Activated naive CD4-positive, alpha-beta T cell treated with anti-CD3 and anti-CD28 coated beads, Interleukin-2, amount 10 ng/mL, durations not matched to agents 7 days and 5 days (primary cell): ENCODE measurements around the gene NDP.

Experiments
- CTCF ChIA-PET: fragments of 350-600 bp; sonication (Branson Sonifier 250); formaldehyde crosslinking; loops from one replicate; lab custom pipeline; 2021; ENCODE audit warnings: antibody characterized with exemption; lab: Charles Lee
- DNase-seq: peaks from one replicate; pipeline ENCODE4 v3.0.0-alpha.2; 2020
- H3K27ac Mint-ChIP-seq: one replicate; pipeline ENCODE4 v1.8.0; 2021; ENCODE audit warnings: mild to moderate bottlenecking, moderate library complexity, mixed read lengths
- H3K27me3 Mint-ChIP-seq: one replicate; pipeline ENCODE4 v1.8.0; 2021; ENCODE audit warnings: mild to moderate bottlenecking, mixed read lengths
- H3K36me3 Mint-ChIP-seq: one replicate; pipeline ENCODE4 v1.8.0; 2021; ENCODE audit warnings: mixed read lengths
- H3K4me1 Mint-ChIP-seq: one replicate; pipeline ENCODE4 v1.8.0; 2021; ENCODE audit warnings: mixed read lengths
- H3K4me3 Mint-ChIP-seq: one replicate; pipeline ENCODE4 v1.8.0; 2021; ENCODE audit warnings: mild to moderate bottlenecking, moderate library complexity, mixed read lengths
- H3K9me3 Mint-ChIP-seq: one replicate; pipeline ENCODE4 v1.8.0; 2021; ENCODE audit warnings: mixed read lengths

NDP gene, protein sequence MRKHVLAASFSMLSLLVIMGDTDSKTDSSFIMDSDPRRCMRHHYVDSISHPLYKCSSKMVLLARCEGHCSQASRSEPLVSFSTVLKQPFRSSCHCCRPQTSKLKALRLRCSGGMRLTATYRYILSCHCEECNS

DNA sequence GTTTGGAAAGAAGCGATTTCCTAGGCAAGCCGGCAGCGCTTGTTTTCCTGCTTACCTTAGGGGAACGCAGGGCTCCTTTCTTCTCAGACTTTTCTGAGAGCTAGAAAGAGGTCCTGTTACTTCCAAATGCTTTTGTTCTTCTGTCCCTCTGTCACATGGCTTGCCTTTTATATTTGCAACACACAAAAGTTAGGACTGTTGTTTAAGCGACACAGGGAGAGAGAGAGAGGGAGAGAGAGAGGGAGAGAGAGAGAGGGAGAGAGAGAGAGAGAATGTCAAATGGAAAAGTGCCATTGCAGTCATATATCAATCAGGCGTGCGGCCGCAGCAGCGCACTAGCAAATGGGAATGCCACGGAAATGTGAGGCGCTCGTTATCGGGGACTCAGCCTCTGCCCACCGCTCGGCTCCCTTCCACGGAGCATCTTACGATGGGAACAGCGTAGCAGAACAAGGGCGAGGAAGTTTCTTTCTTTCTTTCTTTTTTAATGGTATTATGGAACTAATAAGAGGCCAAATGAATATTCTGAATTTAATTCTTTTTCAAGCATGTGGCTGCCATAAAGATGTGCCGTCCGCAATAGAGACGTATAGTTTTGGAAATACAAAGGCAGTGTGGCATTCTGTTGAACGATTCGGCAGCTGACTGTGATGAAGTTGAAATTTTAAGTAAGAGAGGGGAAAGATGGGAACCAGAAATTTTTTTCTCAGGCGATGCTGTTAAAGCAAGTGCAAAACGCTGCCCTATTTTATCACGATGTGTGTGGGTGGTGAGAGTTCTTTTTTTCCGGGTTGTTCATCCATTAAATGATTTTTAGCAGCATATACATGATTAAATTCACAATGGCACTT, at the start of gene NDP:
Gene NDP (minus strand): TSS at position 142 of the 851 bp plus-strand sequence. CDS start 14,745 bp downstream, outside the sequence.
- no peaks in the 10 kb centered on the region for H3K36me3 Mint-ChIP-seq
- H3K4me1 Mint-ChIP-seq, result peaks cover 9% of the 10 kb centered on the region
- CTCF ChIA-PET, result no interaction called here
- DNase-seq, result no peak
- no peak within 1 kb of the TSS for H3K27ac Mint-ChIP-seq
- H3K9me3 Mint-ChIP-seq, result no peaks in the 10 kb centered on the region
- H3K27me3 Mint-ChIP-seq, result peaks cover 24% of the 10 kb centered on the region
- no peak within 1 kb of the TSS for H3K4me3 Mint-ChIP-seq

DNA sequence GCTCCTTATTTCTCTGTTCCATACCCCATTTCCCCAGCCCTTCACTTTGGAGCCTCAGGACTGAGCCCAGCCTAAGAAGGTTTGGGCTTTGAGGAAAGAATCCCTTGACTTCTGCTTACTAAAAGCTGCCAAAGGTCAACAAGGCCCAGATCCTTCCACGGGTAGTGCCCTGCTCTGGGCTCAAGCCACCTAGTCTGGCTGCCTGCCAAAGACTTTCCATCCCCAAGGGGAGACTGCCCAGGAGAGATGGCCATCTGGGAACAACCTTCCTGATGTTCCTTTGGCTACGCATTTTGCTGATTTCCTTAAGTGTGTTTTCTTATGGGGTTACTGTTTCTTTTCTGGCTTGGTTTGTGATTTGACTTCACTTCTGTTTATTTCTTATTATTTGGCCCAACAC, 49.8 kb upstream of the NDP start:
- DNase-seq, result no peak
- CTCF ChIA-PET, result no interaction called here

DNA sequence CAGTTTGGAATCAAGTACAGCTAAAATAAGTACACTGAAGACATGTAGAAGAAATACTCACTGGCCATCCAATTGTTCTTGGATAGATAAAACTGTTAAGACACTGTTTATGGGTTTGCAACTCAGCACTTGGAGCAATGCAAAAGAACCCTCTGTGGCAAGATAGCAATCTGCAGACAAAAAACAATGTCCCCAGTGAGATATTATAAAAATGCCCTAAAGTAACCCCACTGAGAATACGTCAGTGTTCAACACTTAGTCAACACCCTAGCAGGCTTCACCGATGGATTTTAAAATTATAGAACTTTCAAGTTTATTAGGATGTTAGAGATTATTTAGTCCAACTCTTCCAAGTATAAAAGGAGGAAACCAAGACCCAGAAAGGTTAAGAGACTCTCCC, 47.5 kb upstream of the NDP start:
- H3K27me3 Mint-ChIP-seq, result no peaks in the 10 kb centered on the region
- no peak for DNase-seq
- CTCF ChIA-PET, result no interaction called here
- H3K9me3 Mint-ChIP-seq, result no peaks in the 10 kb centered on the region
- peaks cover 2% of the 10 kb centered on the region for H3K4me1 Mint-ChIP-seq
- H3K4me3 Mint-ChIP-seq, result no peak overlapping the region
- no peaks in the 10 kb centered on the region for H3K36me3 Mint-ChIP-seq
- no peak overlapping the region for H3K27ac Mint-ChIP-seq

More for the DNA sequence above, 49.8 kb upstream of the NDP start:
- Mint-ChIP-seq H3K4me1 (peaks cover 2% of the 10 kb centered on the region), H3K36me3 (no peaks in the 10 kb centered on the region), H3K27me3 (no peaks in the 10 kb centered on the region), H3K9me3 (no peaks in the 10 kb centered on the region), H3K4me3 (no peak overlapping the region), H3K27ac (no peak overlapping the region)

DNA sequence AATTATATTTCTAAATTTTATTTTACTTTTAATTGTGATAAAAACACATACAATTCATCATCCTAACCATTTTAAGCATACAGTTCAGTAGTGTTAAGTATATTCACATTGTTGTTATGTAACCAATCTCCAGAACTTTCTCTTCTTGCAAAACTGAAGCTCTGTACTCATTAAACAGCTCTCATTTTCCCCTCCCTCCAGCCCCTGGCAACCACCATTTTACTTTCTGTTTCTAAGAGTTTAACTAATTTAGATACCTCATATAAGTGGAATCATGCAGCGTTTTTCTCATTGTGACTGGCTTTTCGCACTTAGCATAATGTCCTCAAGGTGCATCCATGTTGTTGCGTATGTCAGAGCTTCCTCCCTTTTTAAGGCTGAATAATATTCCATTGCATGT, 46.7 kb upstream of the NDP start:
- CTCF ChIA-PET, result no interaction called here
- H3K27me3 Mint-ChIP-seq, result no peaks in the 10 kb centered on the region
- no peaks in the 10 kb centered on the region for H3K9me3 Mint-ChIP-seq
- no peak overlapping the region for H3K27ac Mint-ChIP-seq
- no peak for DNase-seq
- H3K4me1 Mint-ChIP-seq, result peaks cover 2% of the 10 kb centered on the region
- no peak overlapping the region for H3K4me3 Mint-ChIP-seq
- H3K36me3 Mint-ChIP-seq, result no peaks in the 10 kb centered on the region

DNA sequence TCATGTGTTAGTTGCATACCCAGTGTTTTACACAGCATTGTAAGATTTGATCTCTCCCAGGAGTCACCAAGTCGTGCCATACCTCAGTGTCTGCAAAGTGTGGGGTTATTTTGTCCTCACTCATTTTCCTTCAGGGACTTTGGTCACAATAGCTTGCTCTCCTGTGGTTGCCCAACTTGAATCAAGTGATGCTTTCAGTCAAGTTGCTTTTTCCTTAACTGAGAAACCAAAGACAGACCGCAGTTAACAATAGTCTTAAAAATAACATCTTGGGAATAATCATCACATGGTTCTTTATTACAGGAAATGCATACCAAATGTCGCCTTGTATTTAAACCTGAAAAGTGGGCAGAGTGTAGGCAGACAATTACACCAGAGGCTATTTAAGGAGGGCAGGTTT, 44.5 kb upstream of the NDP start:
- no peaks in the 10 kb centered on the region for H3K36me3 Mint-ChIP-seq
- CTCF ChIA-PET, result no interaction called here
- no peaks in the 10 kb centered on the region for H3K9me3 Mint-ChIP-seq
- H3K27ac Mint-ChIP-seq, result no peak overlapping the region
- peaks cover 5% of the 10 kb centered on the region for H3K4me1 Mint-ChIP-seq
- DNase-seq, result no peak
- no peaks in the 10 kb centered on the region for H3K27me3 Mint-ChIP-seq
- H3K4me3 Mint-ChIP-seq, result no peak overlapping the region

DNA sequence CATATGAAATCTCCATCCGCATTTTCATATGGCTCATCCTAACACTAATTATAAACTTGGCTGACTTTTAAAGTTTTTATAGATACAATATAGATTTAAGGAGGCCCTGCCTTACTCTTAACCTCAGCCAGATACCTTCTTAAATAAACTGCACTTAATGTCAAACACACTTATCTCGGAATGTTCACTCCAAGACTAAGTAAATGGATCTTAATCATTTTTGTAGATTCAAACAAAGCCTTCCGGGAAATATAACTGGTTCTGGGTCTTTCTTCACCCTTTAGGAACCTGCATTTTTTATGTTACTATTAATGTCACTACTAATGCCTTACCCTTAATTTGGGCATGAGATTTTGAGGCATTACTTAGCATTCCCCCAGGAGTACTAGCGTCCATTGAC, 43.7 kb upstream of the NDP start:
- CTCF ChIA-PET, result no interaction called here
- H3K4me1 Mint-ChIP-seq, result peaks cover 11% of the 10 kb centered on the region
- no peaks in the 10 kb centered on the region for H3K36me3 Mint-ChIP-seq
- H3K27ac Mint-ChIP-seq, result no peak overlapping the region
- no peak overlapping the region for H3K4me3 Mint-ChIP-seq
- no peaks in the 10 kb centered on the region for H3K9me3 Mint-ChIP-seq
- H3K27me3 Mint-ChIP-seq, result no peaks in the 10 kb centered on the region
- no peak for DNase-seq

DNA sequence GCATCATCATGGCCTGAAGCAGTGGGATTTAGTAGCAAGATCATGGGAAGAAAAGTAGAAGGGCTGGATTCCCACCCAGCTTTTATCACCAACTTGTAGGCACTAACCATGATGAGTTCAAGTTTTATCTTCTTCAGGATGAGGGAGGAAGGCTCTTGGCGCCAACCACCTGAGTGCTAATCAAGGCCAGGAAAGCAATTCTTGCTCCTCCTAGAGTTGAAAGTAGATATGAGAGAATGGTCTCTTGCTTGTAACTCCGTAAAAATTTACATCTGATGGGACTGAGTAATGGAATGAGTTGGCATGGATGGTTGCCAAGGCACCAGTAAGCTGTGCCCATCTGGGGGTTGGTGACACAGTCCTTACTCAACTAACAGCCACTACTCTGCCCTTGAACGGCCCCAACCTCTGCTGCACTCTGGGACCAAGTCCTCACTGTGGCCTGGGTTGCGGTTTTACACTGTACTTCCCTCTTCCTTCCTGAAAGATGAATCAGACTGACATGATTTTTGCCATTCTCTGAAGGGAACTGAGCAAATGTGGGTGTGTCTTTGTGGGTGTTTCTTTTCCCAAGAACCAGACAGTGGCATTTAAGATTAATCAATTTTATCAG, 39.4 kb upstream of the NDP start:
- H3K9me3 Mint-ChIP-seq, result no peaks in the 10 kb centered on the region
- peaks cover 15% of the 10 kb centered on the region for H3K4me1 Mint-ChIP-seq
- peak overlapping the region; percentile 13 for H3K27ac Mint-ChIP-seq
- CTCF ChIA-PET, result no interaction called here
- peak; percentile 52 for DNase-seq
- no peak overlapping the region for H3K4me3 Mint-ChIP-seq
- H3K36me3 Mint-ChIP-seq, result no peaks in the 10 kb centered on the region
- no peaks in the 10 kb centered on the region for H3K27me3 Mint-ChIP-seq

DNA sequence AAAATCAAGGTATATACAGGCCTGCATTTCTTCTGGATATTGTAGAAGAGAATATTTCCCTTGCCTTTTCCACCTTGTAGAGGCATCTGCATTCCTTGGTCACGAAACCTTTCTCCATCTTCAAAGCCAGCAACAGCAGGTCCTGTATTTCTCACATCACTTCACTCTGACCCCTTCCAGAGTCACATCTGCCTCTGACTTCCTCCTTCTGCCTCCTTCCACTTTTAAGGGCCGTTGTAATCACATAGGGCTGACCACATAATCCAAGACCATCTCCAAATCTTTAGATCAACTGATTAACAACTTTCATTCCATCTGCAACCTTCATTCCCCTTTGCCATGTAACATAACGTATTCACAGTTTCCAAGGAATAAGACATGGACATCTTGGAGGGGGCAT, 38.3 kb upstream of the NDP start:
- no peak for DNase-seq
- Mint-ChIP-seq H3K4me3 (no peak overlapping the region), H3K27me3 (no peaks in the 10 kb centered on the region), H3K9me3 (no peaks in the 10 kb centered on the region), H3K27ac (no peak overlapping the region), H3K4me1 (peaks cover 15% of the 10 kb centered on the region), H3K36me3 (no peaks in the 10 kb centered on the region)
- CTCF ChIA-PET, result no interaction called here

DNA sequence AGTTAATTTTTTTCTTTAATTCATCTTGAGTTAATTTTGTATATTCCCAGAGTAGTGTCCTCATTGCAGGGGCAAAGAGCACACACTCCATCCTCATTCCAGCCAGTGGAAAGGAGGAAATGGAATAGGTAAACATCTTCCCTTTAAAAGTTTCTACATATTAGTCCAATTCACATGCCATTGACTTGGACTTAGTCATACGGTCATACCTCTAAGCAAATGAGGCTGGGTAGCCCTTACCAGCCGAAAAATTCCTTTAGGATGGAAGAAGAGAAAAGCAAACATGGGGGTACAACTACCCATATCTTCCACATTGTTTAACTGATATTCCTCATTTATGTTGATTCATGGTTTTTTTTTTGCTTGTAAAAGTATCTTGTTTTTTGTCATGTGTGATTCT, 37.4 kb upstream of the NDP start:
- CTCF ChIA-PET, result no interaction called here

DNA sequence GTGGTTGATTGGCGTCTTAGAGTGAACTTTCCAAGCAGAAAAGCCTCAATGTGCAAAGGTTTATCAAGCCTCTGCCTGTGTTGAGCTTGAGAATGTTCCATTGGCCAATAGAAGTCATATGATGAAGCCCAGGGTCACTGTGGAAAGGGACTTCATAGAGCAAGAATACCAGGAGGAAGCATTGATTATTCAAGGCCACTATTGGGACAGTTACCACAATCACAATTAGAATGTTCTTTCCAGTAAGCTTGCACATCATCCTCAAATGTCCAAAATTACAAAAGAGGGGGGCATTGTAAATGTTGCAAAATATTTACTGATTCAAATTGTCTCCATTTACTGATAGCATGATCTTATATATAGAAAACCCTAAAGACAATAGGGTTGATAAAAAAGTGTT, 32.9 kb upstream of the NDP start:
- no peak for DNase-seq
- Mint-ChIP-seq H3K9me3 (no peaks in the 10 kb centered on the region), H3K4me1 (no peaks in the 10 kb centered on the region), H3K36me3 (no peaks in the 10 kb centered on the region), H3K27me3 (no peaks in the 10 kb centered on the region), H3K4me3 (no peak overlapping the region), H3K27ac (no peak overlapping the region)
- CTCF ChIA-PET, result no interaction called here

More for the DNA sequence above, 37.4 kb upstream of the NDP start:
- no peaks in the 10 kb centered on the region for H3K36me3 Mint-ChIP-seq
- no peak overlapping the region for H3K27ac Mint-ChIP-seq
- H3K4me3 Mint-ChIP-seq, result no peak overlapping the region
- no peaks in the 10 kb centered on the region for H3K27me3 Mint-ChIP-seq
- no peaks in the 10 kb centered on the region for H3K9me3 Mint-ChIP-seq
- H3K4me1 Mint-ChIP-seq, result peaks cover 15% of the 10 kb centered on the region
- DNase-seq, result no peak

DNA sequence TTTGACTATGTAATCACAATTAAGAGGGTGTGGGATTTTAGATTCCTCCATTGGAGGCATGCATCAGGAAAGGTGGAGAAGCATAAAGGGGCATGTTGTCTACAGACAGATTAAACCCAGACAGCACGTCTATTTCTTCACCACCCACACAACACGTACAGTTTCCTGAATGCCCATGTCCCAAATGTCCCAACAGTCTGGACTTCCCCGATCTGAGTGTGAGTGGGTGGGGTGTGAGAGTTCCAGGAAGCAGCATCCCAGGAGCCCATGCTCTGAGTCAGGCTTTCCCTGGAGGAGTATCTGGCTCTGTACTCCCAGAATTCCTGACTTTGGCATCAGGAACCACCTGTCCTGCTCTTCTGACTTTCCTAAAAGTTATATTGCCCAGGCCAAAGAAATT, 30.8 kb upstream of the NDP start:
- Mint-ChIP-seq H3K4me1 (no peaks in the 10 kb centered on the region), H3K27me3 (no peaks in the 10 kb centered on the region), H3K9me3 (no peaks in the 10 kb centered on the region), H3K27ac (no peak overlapping the region), H3K4me3 (no peak overlapping the region), H3K36me3 (no peaks in the 10 kb centered on the region)
- CTCF ChIA-PET, result no interaction called here
- no peak for DNase-seq

DNA sequence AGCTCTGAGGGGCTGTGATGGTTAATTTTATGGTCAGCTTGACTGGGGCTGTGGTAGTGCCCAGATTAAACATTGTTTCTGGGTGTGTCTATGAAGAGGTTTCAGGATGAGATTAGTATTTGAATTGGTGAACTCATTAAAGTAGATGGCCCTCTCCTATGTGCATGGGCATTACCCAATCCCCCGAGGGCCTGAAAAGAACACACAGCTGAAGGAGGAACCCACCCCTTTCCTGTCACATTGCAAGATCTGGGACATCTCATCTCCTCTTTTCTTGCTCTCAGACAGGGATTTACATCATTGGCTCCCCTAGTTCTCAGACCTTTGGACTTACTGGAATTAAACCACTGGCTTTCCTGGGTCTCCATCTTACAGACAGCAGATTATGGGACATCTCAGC, 29.4 kb upstream of the NDP start:
- DNase-seq, result no peak
- Mint-ChIP-seq H3K9me3 (no peaks in the 10 kb centered on the region), H3K27me3 (no peaks in the 10 kb centered on the region), H3K36me3 (no peaks in the 10 kb centered on the region), H3K27ac (no peak overlapping the region), H3K4me1 (no peaks in the 10 kb centered on the region), H3K4me3 (no peak overlapping the region)
- CTCF ChIA-PET, result no interaction called here

DNA sequence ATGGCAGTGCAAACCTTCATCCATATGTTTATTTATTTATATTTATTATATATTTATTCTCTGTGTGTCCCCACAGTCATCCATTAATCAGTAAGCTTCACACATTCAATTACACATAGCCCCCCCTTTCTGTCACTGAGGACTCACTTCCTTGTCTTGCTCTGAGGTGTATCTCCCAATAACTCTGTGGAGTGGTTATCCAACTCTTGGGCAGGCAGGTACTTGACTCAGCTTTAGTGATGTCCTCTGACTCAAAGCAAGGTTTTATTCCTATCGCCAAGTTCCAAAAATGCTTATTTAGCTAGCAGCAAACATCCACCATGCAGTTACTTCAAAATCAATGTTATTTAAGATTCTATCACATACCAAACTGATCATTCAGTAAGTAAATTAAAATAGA, 25.2 kb upstream of the NDP start:
- Mint-ChIP-seq H3K4me1 (no peaks in the 10 kb centered on the region), H3K9me3 (no peaks in the 10 kb centered on the region), H3K36me3 (no peaks in the 10 kb centered on the region), H3K27ac (no peak overlapping the region), H3K4me3 (no peak overlapping the region), H3K27me3 (no peaks in the 10 kb centered on the region)
- CTCF ChIA-PET, result no interaction called here
- DNase-seq, result no peak

DNA sequence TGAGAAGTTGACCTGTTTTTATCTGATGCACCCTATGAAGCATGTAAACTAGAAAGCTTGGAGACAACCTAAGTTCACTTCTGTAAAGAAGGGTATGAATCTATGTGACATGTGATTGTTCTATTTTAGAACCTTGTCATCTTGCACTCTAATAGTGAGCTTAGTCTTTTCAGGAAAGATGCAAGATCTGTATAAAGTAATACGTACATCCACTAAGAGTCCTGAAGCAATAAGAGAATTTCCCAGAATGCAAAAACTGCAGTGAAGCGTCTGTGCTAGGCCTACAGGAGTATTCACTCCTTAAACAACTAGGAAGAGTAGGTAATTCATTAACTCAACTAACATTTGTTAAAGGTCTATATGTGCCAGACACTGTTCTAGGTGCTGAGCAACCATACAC, 23.3 kb upstream of the NDP start:
- H3K36me3 Mint-ChIP-seq, result no peaks in the 10 kb centered on the region
- no peaks in the 10 kb centered on the region for H3K4me1 Mint-ChIP-seq
- no peak overlapping the region for H3K4me3 Mint-ChIP-seq
- DNase-seq, result no peak
- H3K27me3 Mint-ChIP-seq, result no peaks in the 10 kb centered on the region
- CTCF ChIA-PET, result no interaction called here
- no peak overlapping the region for H3K27ac Mint-ChIP-seq
- no peaks in the 10 kb centered on the region for H3K9me3 Mint-ChIP-seq

DNA sequence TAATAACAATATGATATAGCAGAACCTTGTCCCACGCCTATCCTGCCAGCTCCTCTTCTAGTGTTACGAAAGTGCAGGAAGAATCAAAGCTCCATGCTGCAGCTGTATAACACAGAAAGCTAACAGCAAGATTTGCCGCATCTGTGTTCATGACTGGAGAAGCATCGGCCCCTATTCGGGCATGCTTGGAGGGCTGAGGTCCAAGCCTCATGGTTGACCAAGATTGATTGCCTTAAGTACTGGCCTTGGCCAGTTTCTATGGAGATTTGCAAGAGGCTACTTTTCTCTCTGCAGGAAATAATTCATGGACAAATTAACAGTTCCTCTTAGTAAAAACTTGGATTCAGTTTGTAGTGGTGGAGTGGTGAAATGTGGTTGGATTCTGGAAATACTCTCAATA, 12.9 kb upstream of the NDP start:
- H3K9me3 Mint-ChIP-seq, result no peaks in the 10 kb centered on the region
- H3K27ac Mint-ChIP-seq, result no peak overlapping the region
- no peaks in the 10 kb centered on the region for H3K36me3 Mint-ChIP-seq
- no peak for DNase-seq
- no peaks in the 10 kb centered on the region for H3K27me3 Mint-ChIP-seq
- CTCF ChIA-PET, result no interaction called here
- no peaks in the 10 kb centered on the region for H3K4me1 Mint-ChIP-seq
- H3K4me3 Mint-ChIP-seq, result no peak overlapping the region
